Coronary artery (tissue), 2 donors: ENCODE results near the gene GPATCH2L.
A peak's percentile ranks its signal among the peaks of the same experiment; 100 is the strongest.

Source experiments
- DNase-seq: peaks from one replicate; pipeline ENCODE4 v3.0.0-alpha.2; 2017; ENCODE audit warnings: low spot score
- H3K27ac ChIP-seq, 2 donors: fragments of 200-600 bp; sonication (generic); one replicate each; pipeline ENCODE4 v1.5.1; 2016 to 2019
- H3K4me3 ChIP-seq: fragments of 200-600 bp; sonication (generic); 2 replicates; pipeline ENCODE4 v1.5.1; 2016; ENCODE audit warnings: mild to moderate bottlenecking, moderate library complexity
- TF ChIP-seq, protein P1 (sequence below): fragments of 200-600 bp; sonication (generic); IDR thresholded peaks from one replicate; pipeline ENCODE4 v1.5.1; 2019; ENCODE audit warnings: antibody characterized with exemption

Gene GPATCH2L

DNA sequence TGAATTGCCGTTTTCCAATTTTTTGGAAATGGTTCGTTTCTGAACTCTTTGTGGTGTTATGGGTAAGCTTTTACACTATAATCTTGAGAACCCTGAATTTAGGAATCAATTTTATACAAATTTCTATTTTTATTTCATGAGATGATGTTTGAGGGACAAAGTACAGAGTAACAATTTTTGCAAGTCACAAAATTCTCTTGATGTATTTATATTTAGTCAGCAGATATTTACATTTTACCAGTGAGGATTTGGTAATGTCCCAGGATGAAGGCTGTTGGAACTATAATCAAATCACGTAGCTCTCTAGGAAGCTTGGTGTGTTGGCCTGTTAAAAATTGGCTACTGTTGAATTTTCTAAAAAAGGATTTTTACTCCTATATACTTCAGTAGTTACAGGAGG is 24.2 kb downstream of the GPATCH2L start:
- no peak overlapping the region for H3K27ac ChIP-seq
- TF ChIP-seq, protein P1, sequence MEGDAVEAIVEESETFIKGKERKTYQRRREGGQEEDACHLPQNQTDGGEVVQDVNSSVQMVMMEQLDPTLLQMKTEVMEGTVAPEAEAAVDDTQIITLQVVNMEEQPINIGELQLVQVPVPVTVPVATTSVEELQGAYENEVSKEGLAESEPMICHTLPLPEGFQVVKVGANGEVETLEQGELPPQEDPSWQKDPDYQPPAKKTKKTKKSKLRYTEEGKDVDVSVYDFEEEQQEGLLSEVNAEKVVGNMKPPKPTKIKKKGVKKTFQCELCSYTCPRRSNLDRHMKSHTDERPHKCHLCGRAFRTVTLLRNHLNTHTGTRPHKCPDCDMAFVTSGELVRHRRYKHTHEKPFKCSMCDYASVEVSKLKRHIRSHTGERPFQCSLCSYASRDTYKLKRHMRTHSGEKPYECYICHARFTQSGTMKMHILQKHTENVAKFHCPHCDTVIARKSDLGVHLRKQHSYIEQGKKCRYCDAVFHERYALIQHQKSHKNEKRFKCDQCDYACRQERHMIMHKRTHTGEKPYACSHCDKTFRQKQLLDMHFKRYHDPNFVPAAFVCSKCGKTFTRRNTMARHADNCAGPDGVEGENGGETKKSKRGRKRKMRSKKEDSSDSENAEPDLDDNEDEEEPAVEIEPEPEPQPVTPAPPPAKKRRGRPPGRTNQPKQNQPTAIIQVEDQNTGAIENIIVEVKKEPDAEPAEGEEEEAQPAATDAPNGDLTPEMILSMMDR, result no peak
- no peak for DNase-seq
- H3K4me3 ChIP-seq, result no peak overlapping the region

DNA sequence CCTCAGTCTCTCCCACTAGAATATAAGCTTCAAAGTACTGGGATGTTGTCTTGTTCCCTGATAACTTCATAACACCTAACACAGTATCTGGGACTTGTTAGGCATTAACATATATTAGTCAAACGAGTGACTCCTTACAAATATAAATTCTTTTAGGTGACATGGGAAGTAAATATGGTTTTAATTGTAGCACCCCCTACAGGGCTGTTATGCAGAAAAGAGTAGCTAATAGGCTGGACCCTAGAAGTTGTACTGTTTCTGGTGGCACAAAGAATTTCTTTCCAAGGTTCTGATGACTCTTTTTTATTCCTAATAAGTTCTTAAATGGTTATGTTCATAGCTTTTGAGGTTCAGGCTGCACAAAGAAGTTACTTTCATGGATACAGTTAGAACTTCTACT is 29.8 kb downstream of the GPATCH2L start:
- TF ChIP-seq, protein P1, result no peak
- Histone ChIP-seq H3K4me3 (no peak overlapping the region), H3K27ac (no peak overlapping the region)
- DNase-seq, result no peak

DNA sequence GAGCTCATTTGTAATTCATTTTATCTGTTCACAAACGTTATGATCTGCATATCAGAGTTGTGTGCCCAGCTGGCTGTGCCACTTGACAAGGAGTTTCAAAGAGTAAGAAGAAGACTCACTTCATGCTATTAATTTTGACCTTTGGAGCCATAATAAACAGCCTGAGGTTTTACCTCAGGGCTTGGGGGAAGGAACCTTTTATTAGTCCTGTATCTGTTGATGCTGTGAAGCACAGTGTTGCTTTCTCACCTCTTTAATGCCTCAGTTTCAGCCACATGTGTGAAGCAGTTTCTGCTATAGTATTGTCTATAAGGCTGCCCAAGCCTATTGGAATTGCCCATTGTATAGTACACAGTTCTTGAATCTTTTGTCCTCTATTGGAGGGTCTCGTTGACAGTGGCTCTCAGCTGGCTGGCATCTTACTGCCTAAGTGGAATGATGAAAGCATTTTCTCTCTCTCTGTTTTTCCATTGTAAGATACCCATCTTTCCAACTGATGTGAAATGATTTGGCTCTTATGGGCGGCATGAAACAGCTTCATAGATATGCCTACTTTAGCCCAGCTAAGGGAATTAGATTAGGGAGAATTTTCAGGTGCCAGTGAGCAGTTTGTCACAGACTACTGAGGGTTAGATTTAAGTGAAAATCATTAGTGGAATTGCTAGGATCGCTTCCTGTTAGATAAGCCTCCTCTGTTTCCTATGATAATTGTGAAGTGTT is 34.7 kb downstream of the GPATCH2L start:
- DNase-seq, result no peak
- TF ChIP-seq, protein P1, result no peak
- Histone ChIP-seq H3K27ac (no peak overlapping the region), H3K4me3 (no peak overlapping the region)

DNA sequence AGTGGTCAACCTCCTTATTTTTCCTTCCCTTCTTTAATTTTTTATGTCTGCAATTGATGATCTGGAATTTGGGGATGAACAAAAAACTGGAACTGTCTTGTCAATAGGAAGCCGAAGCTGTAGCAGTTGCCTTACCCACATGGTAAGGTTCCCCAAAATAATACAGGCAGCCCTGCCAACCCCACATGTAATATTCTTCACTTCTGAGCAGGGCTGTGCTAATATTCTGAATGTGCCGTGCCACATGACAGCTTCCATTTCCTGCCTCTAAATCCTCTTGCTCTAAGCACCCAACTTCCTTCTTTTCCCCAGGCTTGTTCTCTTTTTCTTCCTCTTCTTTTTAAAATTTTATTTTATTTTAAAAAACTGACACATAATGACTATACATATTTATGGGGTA is 39.6 kb downstream of the GPATCH2L start:
- TF ChIP-seq, protein P1, result no peak
- peak overlapping the region in 1 of 2 donors; percentile 21 for H3K27ac ChIP-seq
- no peak for DNase-seq
- H3K4me3 ChIP-seq, result no peak overlapping the region

DNA sequence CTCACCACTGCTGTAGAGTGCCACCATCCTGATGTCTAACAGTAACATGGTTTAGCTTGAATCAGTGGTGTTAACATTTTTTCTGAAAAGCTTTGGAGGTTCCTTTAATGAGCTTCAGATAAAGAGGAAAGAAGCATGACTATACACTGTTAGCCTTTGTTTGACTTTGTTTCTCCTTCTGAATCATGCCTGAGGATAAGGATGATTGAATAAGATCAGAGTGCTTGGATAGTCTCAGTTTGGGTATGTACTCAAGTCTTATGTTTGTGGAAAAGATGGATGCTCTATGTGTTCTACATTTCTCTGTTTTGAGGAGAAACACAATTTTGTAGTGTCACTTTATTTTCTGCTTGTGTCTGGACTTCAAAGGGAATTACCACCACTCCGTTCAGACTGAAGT is 42.0 kb downstream of the GPATCH2L start:
- DNase-seq, result no peak
- Histone ChIP-seq H3K4me3 (no peak overlapping the region), H3K27ac (no peak overlapping the region)
- TF ChIP-seq, protein P1, result no peak

DNA sequence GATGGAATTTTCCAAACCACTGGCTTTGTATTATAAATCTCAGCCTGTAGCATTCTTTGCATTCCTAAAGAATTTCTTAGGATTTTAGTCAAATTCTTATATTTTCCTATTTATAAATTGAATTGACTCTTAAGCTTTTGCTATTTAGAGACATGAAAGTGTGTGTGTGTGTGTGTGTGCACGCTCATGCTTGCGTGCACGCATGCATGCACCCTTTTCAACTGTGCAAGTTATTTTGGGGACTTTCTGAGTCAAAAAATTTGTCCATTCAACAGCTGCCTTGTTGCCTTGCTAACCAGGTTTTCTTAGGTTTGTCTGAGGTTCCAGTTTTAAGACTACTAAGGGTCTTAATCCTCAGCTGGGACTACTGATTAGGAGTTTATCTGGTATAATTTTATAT is 42.6 kb downstream of the GPATCH2L start:
- H3K27ac ChIP-seq, result no peak overlapping the region
- no peak for DNase-seq
- H3K4me3 ChIP-seq, result no peak overlapping the region
- TF ChIP-seq, protein P1, result no peak

DNA sequence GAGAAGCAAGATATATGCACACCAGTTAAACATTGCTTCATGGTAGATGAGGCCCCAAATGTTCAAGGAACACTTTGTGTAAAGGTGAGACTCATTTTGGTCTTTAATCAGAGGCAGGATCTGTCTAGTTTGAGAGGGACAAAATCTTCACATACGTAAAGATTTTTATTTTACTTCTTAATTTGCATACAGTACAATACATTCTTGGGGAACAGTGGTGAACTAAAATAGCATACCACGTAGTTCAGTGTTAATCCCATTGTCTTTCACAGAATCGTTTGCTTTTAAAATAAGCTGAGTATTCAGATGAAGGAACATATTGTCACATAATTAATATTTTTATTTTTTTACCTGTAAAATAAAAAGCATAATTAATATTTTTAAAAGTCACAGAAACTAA is 43.3 kb downstream of the GPATCH2L start:
- Histone ChIP-seq H3K4me3 (no peak overlapping the region), H3K27ac (no peak overlapping the region)
- DNase-seq, result no peak
- TF ChIP-seq, protein P1, result no peak
